ENCODE data around the gene FOCAD. TPM values are rescaled to one million over a fixed set of nuclear protein-coding genes. Genes with fewer than 3 reads are reported as not detected.

Gene FOCAD, protein sequence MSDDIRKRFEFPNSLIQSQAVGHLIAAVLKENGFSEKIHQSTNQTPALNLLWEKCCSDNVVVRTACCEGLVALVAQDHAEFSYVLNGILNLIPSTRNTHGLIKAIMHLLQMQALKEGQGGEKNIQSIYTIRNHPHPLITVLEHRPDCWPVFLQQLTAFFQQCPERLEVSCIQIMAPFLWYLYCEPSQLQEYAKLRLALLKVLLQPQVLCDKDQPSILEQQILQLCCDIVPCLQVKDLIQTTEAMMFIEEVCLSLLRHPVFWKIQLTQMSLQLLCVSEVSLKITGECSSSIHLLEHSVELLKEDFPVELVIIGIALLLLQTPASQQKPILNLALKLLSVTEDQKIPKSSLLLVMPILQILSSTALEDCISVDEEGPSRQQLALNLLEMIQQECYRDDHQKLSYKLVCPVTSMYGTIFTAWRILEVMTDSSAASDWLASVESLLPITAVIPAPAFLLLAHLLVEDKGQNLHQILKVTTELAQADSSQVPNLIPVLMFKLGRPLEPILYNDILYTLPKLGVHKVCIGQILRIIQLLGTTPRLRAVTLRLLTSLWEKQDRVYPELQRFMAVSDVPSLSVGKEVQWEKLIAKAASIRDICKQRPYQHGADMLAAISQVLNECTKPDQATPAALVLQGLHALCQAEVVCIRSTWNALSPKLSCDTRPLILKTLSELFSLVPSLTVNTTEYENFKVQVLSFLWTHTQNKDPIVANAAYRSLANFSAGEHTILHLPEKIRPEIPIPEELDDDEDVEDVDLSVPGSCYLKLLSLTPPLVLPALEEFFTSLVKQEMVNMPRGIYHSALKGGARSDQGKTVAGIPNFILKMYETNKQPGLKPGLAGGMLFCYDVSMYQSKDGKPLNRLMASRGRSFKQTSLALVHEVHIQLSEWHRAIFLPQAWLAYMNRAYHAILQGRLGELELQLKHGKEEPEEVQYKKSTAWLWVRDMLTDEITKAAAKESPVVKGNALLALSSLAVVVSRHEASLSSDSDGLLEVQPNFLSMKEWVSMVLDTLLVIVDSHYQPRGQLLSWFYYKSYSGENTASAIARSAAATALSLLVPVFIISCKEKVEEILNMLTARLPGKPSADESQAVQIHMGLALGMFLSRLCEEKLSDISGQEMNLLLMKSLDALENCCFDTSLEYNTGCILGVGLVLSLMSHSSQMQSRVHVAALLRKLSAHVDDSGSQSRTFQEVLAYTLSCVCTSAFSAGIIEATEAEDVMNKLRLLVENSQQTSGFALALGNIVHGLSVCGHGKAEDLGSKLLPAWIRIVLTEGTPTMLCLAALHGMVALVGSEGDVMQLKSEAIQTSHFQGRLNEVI (N-terminal part only)
- total RNA-seq (67.3 and 145 TPM in 2 replicates), polyA plus RNA-seq (40.3 and 46.8 TPM in 2 replicates), polyA minus RNA-seq (ENCODE audit: low replicate concordance) (61.9 and 107 TPM in 2 replicates)
- 29.3 and 35.0 TPM in 2 replicates for polyA plus RNA-seq (2012)

DNA sequence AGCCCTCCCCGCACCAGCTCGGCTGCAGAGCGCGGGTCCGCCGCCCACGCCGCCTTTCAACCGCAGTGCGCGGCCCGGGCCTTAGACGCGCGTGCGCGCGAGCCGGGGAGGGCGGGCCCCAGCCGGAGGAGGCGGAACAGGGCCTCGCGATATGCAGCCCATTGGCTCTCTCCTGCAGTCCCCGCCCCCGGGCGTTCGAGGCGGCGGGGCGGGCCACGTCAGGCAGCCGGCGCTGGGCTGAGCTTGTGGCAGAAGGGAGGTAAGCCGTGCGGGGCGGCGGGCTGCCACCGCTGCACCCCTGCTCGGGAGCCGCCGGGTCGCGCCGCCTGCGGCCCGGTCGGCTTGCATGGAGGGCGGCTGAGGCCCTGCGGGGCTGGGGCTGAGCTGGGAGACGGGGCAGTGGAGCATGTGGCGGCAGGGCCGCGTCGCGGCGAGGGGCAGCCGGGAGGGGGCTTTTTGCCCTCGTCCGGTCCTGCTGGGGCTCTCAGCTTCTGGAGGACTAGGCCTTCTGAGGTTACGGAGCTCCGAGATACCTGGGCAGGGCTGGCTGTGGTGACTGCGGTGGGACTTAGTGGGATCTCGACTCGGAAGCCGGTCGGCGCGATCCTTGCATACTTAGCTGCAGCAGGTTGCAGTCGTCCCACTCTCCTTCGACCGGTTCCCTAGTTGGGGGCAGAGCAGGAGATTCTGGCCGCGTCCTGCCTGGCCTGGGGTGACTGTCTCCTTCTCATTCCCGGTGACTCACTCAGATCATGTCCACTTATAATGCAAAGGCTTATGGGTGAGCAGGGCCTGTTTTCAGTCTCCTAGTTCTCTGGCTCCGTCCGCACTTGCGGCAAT, at the start of gene FOCAD:
Gene FOCAD (plus strand): TSS at position 225 of the 840 bp plus-strand sequence. CDS start 31,095 bp downstream, outside the sequence.
- DNase-seq (ENCODE audit: low read depth in 2 of 2), result peak; percentile 92 to 95
- no peak for TF ChIP-seq EZH2 (IDR thresholded peaks at IDR 0.05; ENCODE audit: low read length, missing control alignments)
- TF ChIP-seq, protein P1, sequence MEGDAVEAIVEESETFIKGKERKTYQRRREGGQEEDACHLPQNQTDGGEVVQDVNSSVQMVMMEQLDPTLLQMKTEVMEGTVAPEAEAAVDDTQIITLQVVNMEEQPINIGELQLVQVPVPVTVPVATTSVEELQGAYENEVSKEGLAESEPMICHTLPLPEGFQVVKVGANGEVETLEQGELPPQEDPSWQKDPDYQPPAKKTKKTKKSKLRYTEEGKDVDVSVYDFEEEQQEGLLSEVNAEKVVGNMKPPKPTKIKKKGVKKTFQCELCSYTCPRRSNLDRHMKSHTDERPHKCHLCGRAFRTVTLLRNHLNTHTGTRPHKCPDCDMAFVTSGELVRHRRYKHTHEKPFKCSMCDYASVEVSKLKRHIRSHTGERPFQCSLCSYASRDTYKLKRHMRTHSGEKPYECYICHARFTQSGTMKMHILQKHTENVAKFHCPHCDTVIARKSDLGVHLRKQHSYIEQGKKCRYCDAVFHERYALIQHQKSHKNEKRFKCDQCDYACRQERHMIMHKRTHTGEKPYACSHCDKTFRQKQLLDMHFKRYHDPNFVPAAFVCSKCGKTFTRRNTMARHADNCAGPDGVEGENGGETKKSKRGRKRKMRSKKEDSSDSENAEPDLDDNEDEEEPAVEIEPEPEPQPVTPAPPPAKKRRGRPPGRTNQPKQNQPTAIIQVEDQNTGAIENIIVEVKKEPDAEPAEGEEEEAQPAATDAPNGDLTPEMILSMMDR (conservative IDR thresholded peaks at IDR 0.05 in 1 of 2, IDR thresholded peaks at IDR 0.05 in 1 of 2; ENCODE audit: low read depth in 1 of 2, low read length in 2 of 2), result no peak
- Histone ChIP-seq H3K27ac (ENCODE audit: insufficient read depth, low read length) (peak within 1 kb of the TSS; percentile 90), H3K9ac (ENCODE audit: insufficient read depth, low read length) (peak within 1 kb of the TSS; percentile 88), H3K4me1 (ENCODE audit: control insufficient read depth, extremely low read depth, insufficient read depth, low read length) (no peaks in the 10 kb centered on the region), H3K27me3 (ENCODE audit: control insufficient read depth, insufficient read depth, low read length) (no peaks in the 10 kb centered on the region), H3K36me3 (ENCODE audit: control insufficient read depth, insufficient read depth, low read length) (no peaks in the 10 kb centered on the region), H3K9me3 (ENCODE audit: control insufficient read depth, insufficient read depth, low read depth, low read length) (no peaks in the 10 kb centered on the region), H3K4me3 (replicated peaks in 1 of 4; ENCODE audit: control extremely low read depth in 1 of 4, insufficient read depth in 1 of 4, low read depth in 3 of 4, low read length in 4 of 4) (peak within 1 kb of the TSS; percentile 80 to 84 (median 81)), H2AFZ (ENCODE audit: low read length) (peak within 1 kb of the TSS; percentile 71), H3K79me2 (ENCODE audit: control insufficient read depth, insufficient read depth, low read length) (peaks cover 31% of the 10 kb centered on the region), H4K20me1 (ENCODE audit: control insufficient read depth, extremely low read depth, insufficient read depth, low read length) (no peaks in the 10 kb centered on the region), H3K4me2 (ENCODE audit: extremely low read depth, insufficient read depth, low read length) (peak within 1 kb of the TSS; percentile 94)

DNA sequence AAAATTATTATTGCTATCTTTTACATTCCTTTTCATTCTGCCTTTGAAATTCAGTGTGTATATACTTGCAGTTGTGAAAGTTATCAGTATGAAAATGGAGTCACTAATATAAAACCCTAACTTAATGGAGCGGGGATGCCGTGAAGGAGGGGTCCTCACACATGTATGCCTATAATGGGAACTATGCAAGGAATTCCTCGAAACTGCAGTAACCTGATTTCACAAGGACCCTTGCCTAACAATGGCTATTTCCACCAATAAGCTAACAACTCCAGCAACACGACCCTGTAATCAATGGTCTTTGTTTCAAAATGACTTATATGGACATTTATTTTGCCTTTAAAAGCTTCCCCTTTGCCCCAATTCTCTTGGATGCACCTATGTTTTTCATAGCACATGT, 49.2 kb upstream of the FOCAD start:
- Histone ChIP-seq H2AFZ (ENCODE audit: low read length) (no peak overlapping the region), H3K4me3 (replicated peaks in 1 of 4; ENCODE audit: control extremely low read depth in 1 of 4, insufficient read depth in 1 of 4, low read depth in 3 of 4, low read length in 4 of 4) (no peak overlapping the region), H3K79me2 (ENCODE audit: control insufficient read depth, insufficient read depth, low read length) (no peaks in the 10 kb centered on the region), H3K27ac (ENCODE audit: insufficient read depth, low read length) (no peak overlapping the region), H3K4me2 (ENCODE audit: extremely low read depth, insufficient read depth, low read length) (no peak overlapping the region), H3K36me3 (ENCODE audit: control insufficient read depth, insufficient read depth, low read length) (no peaks in the 10 kb centered on the region), H3K27me3 (ENCODE audit: control insufficient read depth, insufficient read depth, low read length) (no peaks in the 10 kb centered on the region), H3K9me3 (ENCODE audit: control insufficient read depth, insufficient read depth, low read depth, low read length) (no peaks in the 10 kb centered on the region), H3K4me1 (ENCODE audit: control insufficient read depth, extremely low read depth, insufficient read depth, low read length) (no peaks in the 10 kb centered on the region), H4K20me1 (ENCODE audit: control insufficient read depth, extremely low read depth, insufficient read depth, low read length) (no peaks in the 10 kb centered on the region), H3K9ac (ENCODE audit: insufficient read depth, low read length) (no peak overlapping the region)
- TF ChIP-seq, protein P1 (conservative IDR thresholded peaks at IDR 0.05 in 1 of 2, IDR thresholded peaks at IDR 0.05 in 1 of 2; ENCODE audit: low read depth in 1 of 2, low read length in 2 of 2), result no peak
- no peak for TF ChIP-seq EZH2 (IDR thresholded peaks at IDR 0.05; ENCODE audit: low read length, missing control alignments)
- no peak for DNase-seq (ENCODE audit: low read depth in 2 of 2)

Data from fibroblast of lung (primary cell).